ENCODE measurements around the gene GLS. TPM values are rescaled to one million over a fixed set of nuclear protein-coding genes. Genes with fewer than 3 reads are reported as not detected.
"Not testable (repeated sequence)": the region's sequence is repeated elsewhere in the genome, so short reads cannot be mapped to it uniquely, and the experiment has no call there.

Gene GLS
- total and polyA plus RNA-seq, 4 donors = 59.4 to 425 (median 227) TPM

GRCh38 chr2:190860985-190861680 lies 19.5 kb upstream of the GLS start:
- H3K27me3 ChIP-seq (ENCODE audit: control insufficient read depth in 1 of 2, insufficient read depth in 2 of 2, low read length in 1 of 2) = no peaks in the 10 kb centered on the region
- peaks cover 10 to 22% of the 10 kb centered on the region in 2 donors for H3K4me1 ChIP-seq (ENCODE audit: control insufficient read depth in 1 of 2, insufficient read depth in 2 of 2, low read length in 2 of 2)
- no peaks in the 10 kb centered on the region for H3K9me3 ChIP-seq (ENCODE audit: control insufficient read depth, low read length)
- DNase-seq = no peak
- ATAC-seq (ENCODE audit: low FRiP score) = no peak
- H3K36me3 ChIP-seq (ENCODE audit: control insufficient read depth in 1 of 2, insufficient read depth in 2 of 2, low read length in 1 of 2) = no peaks in the 10 kb centered on the region
- H3K27ac ChIP-seq (ENCODE audit: low read depth in 1 of 2, low read length in 2 of 2) = peak overlapping the region; percentile 36 to 88
- intact Hi-C loops (cut with DNase I) = no loop called here
- no peak overlapping the region for H3K4me3 ChIP-seq (ENCODE audit: low read length in 2 of 2)
- WGBS, 2 donors = 14 to 21% methylated on average over 5 of the region's 5 CpGs

GRCh38 chr2:190862128-190862527 lies 18.5 kb upstream of the GLS start:
- H3K9me3 ChIP-seq (ENCODE audit: control insufficient read depth, low read length); DNase-seq; ATAC-seq (ENCODE audit: low FRiP score); H3K27me3 ChIP-seq (ENCODE audit: control insufficient read depth in 1 of 2, insufficient read depth in 2 of 2, low read length in 1 of 2); H3K36me3 ChIP-seq (ENCODE audit: control insufficient read depth in 1 of 2, insufficient read depth in 2 of 2, low read length in 1 of 2); H3K4me3 ChIP-seq (ENCODE audit: low read length in 2 of 2); intact Hi-C loops (cut with DNase I): not testable (repeated sequence)
- H3K4me1 ChIP-seq (ENCODE audit: control insufficient read depth in 1 of 2, insufficient read depth in 2 of 2, low read length in 2 of 2) = peaks cover 10 to 22% of the 10 kb centered on the region in 2 donors
- H3K27ac ChIP-seq (ENCODE audit: low read depth in 1 of 2, low read length in 2 of 2) = peak overlapping the region; percentile 36

- intact Hi-C loops (cut with DNase I) = no loop called here
- peak overlapping the region; percentile 22 to 44 for H3K27ac ChIP-seq (ENCODE audit: low read depth in 1 of 2, low read length in 2 of 2)
- no peak for ATAC-seq (ENCODE audit: low FRiP score)
- WGBS, 2 donors = 63 to 64% methylated on average over 2 of the region's 2 CpGs
- DNase-seq = no peak
- no peaks in the 10 kb centered on the region for H3K36me3 ChIP-seq (ENCODE audit: control insufficient read depth in 1 of 2, insufficient read depth in 2 of 2, low read length in 1 of 2)
- H3K9me3 ChIP-seq (ENCODE audit: control insufficient read depth, low read length) = no peaks in the 10 kb centered on the region
- no peaks in the 10 kb centered on the region for H3K27me3 ChIP-seq (ENCODE audit: control insufficient read depth in 1 of 2, insufficient read depth in 2 of 2, low read length in 1 of 2)
- H3K4me1 ChIP-seq (ENCODE audit: control insufficient read depth in 1 of 2, insufficient read depth in 2 of 2, low read length in 2 of 2) = peaks cover 10 to 20% of the 10 kb centered on the region in 2 donors
- H3K4me3 ChIP-seq (ENCODE audit: low read length in 2 of 2) = no peak overlapping the region
These were observed 18.0 kb upstream of the GLS start for GRCh38 chr2:190862571-190862991.

- no peaks in the 10 kb centered on the region for H3K27me3 ChIP-seq (ENCODE audit: control insufficient read depth in 1 of 2, insufficient read depth in 2 of 2, low read length in 1 of 2)
- 30 to 36% methylated on average over 3 of the region's 3 CpGs for WGBS, 2 donors
- no peaks in the 10 kb centered on the region for H3K9me3 ChIP-seq (ENCODE audit: control insufficient read depth, low read length)
- H3K27ac ChIP-seq (ENCODE audit: low read depth in 1 of 2, low read length in 2 of 2) = peak overlapping the region; percentile 22 to 69
- H3K36me3 ChIP-seq (ENCODE audit: control insufficient read depth in 1 of 2, insufficient read depth in 2 of 2, low read length in 1 of 2) = no peaks in the 10 kb centered on the region
- peaks cover 12 to 24% of the 10 kb centered on the region in 2 donors for H3K4me1 ChIP-seq (ENCODE audit: control insufficient read depth in 1 of 2, insufficient read depth in 2 of 2, low read length in 2 of 2)
- no peak overlapping the region for H3K4me3 ChIP-seq (ENCODE audit: low read length in 2 of 2)
- intact Hi-C loops (cut with DNase I) = no loop called here
- no peak for ATAC-seq (ENCODE audit: low FRiP score)
- no peak for DNase-seq
These were observed 16.7 kb upstream of the GLS start for GRCh38 chr2:190863946-190864345.

- Histone ChIP-seq H3K4me3 (ENCODE audit: low read length in 2 of 2) (no peak overlapping the region), H3K36me3 (ENCODE audit: control insufficient read depth in 1 of 2, insufficient read depth in 2 of 2, low read length in 1 of 2) (no peaks in the 10 kb centered on the region), H3K9me3 (ENCODE audit: control insufficient read depth, low read length) (no peaks in the 10 kb centered on the region), H3K27ac (ENCODE audit: low read depth in 1 of 2, low read length in 2 of 2) (peak overlapping the region; percentile 69 to 74), H3K27me3 (ENCODE audit: control insufficient read depth in 1 of 2, insufficient read depth in 2 of 2, low read length in 1 of 2) (no peaks in the 10 kb centered on the region), H3K4me1 (ENCODE audit: control insufficient read depth in 1 of 2, insufficient read depth in 2 of 2, low read length in 2 of 2) (peaks cover 11 to 23% of the 10 kb centered on the region in 2 donors)
- no peak for DNase-seq
- intact Hi-C loops (cut with DNase I) = no loop called here
- ATAC-seq (ENCODE audit: low FRiP score) = no peak
These were observed 16.2 kb upstream of the GLS start for GRCh38 chr2:190864375-190864774.

GRCh38 chr2:190867212-190867611 lies 13.4 kb upstream of the GLS start:
- no peak overlapping the region for H3K27ac ChIP-seq (ENCODE audit: low read depth in 1 of 2, low read length in 2 of 2)

GRCh38 chr2:190867832-190868231 lies 12.8 kb upstream of the GLS start:
- intact Hi-C loops (cut with DNase I) = no loop called here
- ATAC-seq (ENCODE audit: low FRiP score) (no peak), DNase-seq (no peak)
- 34 to 49% methylated on average over 4 of the region's 4 CpGs for WGBS, 2 donors
- H3K27ac ChIP-seq (ENCODE audit: low read depth in 1 of 2, low read length in 2 of 2) = peak overlapping the region; percentile 67 to 70
- no peaks in the 10 kb centered on the region for H3K27me3 ChIP-seq (ENCODE audit: control insufficient read depth in 1 of 2, insufficient read depth in 2 of 2, low read length in 1 of 2)
- H3K4me3 ChIP-seq (ENCODE audit: low read length in 2 of 2) = no peak overlapping the region
- H3K9me3 ChIP-seq (ENCODE audit: control insufficient read depth, low read length) = no peaks in the 10 kb centered on the region
- H3K4me1 ChIP-seq (ENCODE audit: control insufficient read depth in 1 of 2, insufficient read depth in 2 of 2, low read length in 2 of 2) = peaks cover 6 to 13% of the 10 kb centered on the region in 2 donors
- no peaks in the 10 kb centered on the region for H3K36me3 ChIP-seq (ENCODE audit: control insufficient read depth in 1 of 2, insufficient read depth in 2 of 2, low read length in 1 of 2)

More at GRCh38 chr2:190867212-190867611, 13.4 kb upstream of the GLS start:
- WGBS, 2 donors = 6 to 7% methylated on average over 2 of the region's 2 CpGs
- intact Hi-C loops (cut with DNase I) = no loop called here
- Histone ChIP-seq H3K27me3 (ENCODE audit: control insufficient read depth in 1 of 2, insufficient read depth in 2 of 2, low read length in 1 of 2) (no peaks in the 10 kb centered on the region), H3K36me3 (ENCODE audit: control insufficient read depth in 1 of 2, insufficient read depth in 2 of 2, low read length in 1 of 2) (no peaks in the 10 kb centered on the region), H3K4me1 (ENCODE audit: control insufficient read depth in 1 of 2, insufficient read depth in 2 of 2, low read length in 2 of 2) (peaks cover 6 to 16% of the 10 kb centered on the region in 2 donors), H3K4me3 (ENCODE audit: low read length in 2 of 2) (no peak overlapping the region), H3K9me3 (ENCODE audit: control insufficient read depth, low read length) (no peaks in the 10 kb centered on the region)
- ATAC-seq (ENCODE audit: low FRiP score) (peak; percentile 68), DNase-seq (no peak)

- no peaks in the 10 kb centered on the region for H3K36me3 ChIP-seq (ENCODE audit: control insufficient read depth in 1 of 2, insufficient read depth in 2 of 2, low read length in 1 of 2)
- no peaks in the 10 kb centered on the region for H3K27me3 ChIP-seq (ENCODE audit: control insufficient read depth in 1 of 2, insufficient read depth in 2 of 2, low read length in 1 of 2)
- ATAC-seq (ENCODE audit: low FRiP score) = no peak
- H3K4me1 ChIP-seq (ENCODE audit: control insufficient read depth in 1 of 2, insufficient read depth in 2 of 2, low read length in 2 of 2) = peaks cover 6 to 12% of the 10 kb centered on the region in 2 donors
- H3K27ac ChIP-seq (ENCODE audit: low read depth in 1 of 2, low read length in 2 of 2) = no peak overlapping the region
- no peak overlapping the region for H3K4me3 ChIP-seq (ENCODE audit: low read length in 2 of 2)
- DNase-seq = no peak
- WGBS, 2 donors = 95 to 98% methylated on average over 5 of the region's 5 CpGs
- intact Hi-C loops (cut with DNase I) = no loop called here
- H3K9me3 ChIP-seq (ENCODE audit: control insufficient read depth, low read length) = no peaks in the 10 kb centered on the region
These were observed 10.9 kb upstream of the GLS start for GRCh38 chr2:190869721-190870120.

GRCh38 chr2:190873451-190873850 lies 7.2 kb upstream of the GLS start:
- H3K9me3 ChIP-seq (ENCODE audit: control insufficient read depth, low read length); DNase-seq; H3K4me1 ChIP-seq (ENCODE audit: control insufficient read depth in 1 of 2, insufficient read depth in 2 of 2, low read length in 2 of 2); H3K27me3 ChIP-seq (ENCODE audit: control insufficient read depth in 1 of 2, insufficient read depth in 2 of 2, low read length in 1 of 2); H3K4me3 ChIP-seq (ENCODE audit: low read length in 2 of 2); H3K27ac ChIP-seq (ENCODE audit: low read depth in 1 of 2, low read length in 2 of 2); H3K36me3 ChIP-seq (ENCODE audit: control insufficient read depth in 1 of 2, insufficient read depth in 2 of 2, low read length in 1 of 2); ATAC-seq (ENCODE audit: low FRiP score); intact Hi-C loops (cut with DNase I): not testable (repeated sequence)
- WGBS, 2 donors = 93% methylated on average over 7 of the region's 7 CpGs
